NT2/D1 (cell line): ENCODE measurements around the gene C16orf74.

ENCODE experiments used
- SUZ12 ChIP-seq: IDR thresholded peaks from 2 replicates; pipeline ENCODE4 v1.6.1; 2011; ENCODE audit not compliant: insufficient read length, insufficient read depth; ENCODE audit errors: extremely low read depth
- YY1 ChIP-seq: IDR thresholded peaks from 2 replicates; pipeline ENCODE4 v1.6.1; 2011; ENCODE audit not compliant: insufficient read length, insufficient read depth
- ZNF274 ChIP-seq: IDR thresholded peaks from 2 replicates; pipeline ENCODE4 v1.6.1; 2011; ENCODE audit warnings: mild to moderate bottlenecking, low read depth, low read length

GRCh38 chr16:85753976-85754375, 3.1 kb upstream of the C16orf74 start:
- TF ChIP-seq ZNF274, result no peak
- TF ChIP-seq YY1, result no peak
- TF ChIP-seq SUZ12, result no peak
